Activated T-cell treated with anti-CD3 and anti-CD28 coated beads, Interleukin-2, amount 50 U/mL, for 1 hour (primary cell): Measurements from ENCODE around the gene ART5.
A peak's percentile ranks its signal among the peaks of the same experiment; 100 is the strongest.
"Not testable (repeated sequence)": the region's sequence is repeated elsewhere in the genome, so short reads cannot be mapped to it uniquely, and the experiment has no call there.

ENCODE experiments used
- DNase-seq: peaks from one replicate; pipeline ENCODE4 v3.0.0-alpha.2; 2020

ART5 gene

DNA sequence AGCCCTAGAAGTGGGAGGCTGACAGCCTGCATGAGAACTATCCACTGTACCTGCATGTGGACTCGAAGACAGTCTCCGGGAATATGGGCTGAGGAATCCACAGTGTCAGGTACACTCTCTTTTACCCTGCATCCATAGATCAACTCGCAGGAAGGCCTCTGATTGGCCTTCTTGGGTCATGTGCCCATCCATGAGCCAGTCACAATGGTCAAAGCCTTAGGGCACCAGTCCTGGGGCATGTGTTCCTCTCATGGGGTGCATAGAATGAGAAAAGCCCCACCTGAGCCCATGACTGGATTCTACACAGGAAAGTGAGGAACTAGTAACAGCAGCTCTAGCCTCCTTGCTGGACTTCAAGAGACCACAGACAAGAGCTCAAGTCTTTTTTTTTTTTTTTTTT, 13.8 kb upstream of the ART5 start:
- no peak for DNase-seq

DNA sequence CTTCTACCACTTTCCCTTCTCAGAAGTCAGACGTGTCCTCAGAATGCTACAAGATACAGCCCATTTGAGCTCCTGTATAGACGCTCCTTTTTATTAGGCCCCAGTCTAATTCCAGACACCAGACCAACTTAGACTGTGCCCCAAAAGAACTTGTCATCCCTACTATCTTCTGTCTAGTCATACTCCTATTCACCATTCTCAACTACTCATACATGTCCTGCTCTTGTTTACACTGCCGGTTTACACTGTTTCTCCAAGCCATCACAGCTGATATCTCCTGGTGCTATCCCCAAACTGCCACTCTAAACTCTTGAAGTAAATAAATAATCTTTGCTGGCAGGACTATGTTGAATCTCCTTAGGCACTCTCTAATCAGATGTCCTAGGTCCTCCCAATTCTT, 10.7 kb upstream of the ART5 start:
- not testable (repeated sequence) for DNase-seq

DNA sequence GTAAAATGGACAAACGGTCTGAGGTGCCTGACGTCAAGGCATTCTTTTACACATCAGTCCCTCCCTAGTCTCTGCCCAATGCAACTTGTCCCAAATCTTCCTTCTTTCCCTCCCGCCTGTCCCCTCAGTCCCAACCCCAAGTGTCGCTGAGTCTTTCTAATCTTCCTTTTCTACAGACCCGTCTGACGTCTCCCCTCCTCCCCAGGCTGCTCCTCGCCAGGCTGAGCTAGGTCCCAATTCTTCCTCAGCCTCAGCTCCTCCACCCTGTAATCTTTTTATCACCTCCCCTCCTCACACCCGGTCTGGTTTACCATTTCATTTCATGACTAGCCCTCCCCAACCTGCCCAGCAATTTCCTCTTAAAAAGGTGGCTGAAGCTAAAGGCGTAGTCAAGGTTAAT, 7.6 kb upstream of the ART5 start:
- DNase-seq, result not testable (repeated sequence)

DNA sequence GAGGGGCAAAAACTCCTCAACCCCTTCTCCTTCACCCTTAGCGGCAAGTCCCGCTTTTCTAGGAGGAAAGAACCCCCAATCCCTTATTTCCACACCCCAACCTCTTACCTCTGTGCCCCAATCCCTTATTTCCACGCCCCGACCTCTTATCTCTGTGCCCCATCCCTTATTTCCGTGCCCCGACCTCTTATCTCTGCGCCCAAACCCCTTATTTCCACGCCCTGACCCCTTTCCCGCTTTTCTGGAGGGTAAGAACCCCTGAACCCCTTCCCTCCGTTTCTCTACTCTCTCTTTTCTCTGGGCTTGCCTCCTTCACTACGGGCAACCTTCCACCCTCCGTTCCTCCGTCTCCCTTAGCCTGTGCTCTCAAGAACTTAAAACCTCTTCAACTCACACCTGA, 7.1 kb upstream of the ART5 start:
- not testable (repeated sequence) for DNase-seq

DNA sequence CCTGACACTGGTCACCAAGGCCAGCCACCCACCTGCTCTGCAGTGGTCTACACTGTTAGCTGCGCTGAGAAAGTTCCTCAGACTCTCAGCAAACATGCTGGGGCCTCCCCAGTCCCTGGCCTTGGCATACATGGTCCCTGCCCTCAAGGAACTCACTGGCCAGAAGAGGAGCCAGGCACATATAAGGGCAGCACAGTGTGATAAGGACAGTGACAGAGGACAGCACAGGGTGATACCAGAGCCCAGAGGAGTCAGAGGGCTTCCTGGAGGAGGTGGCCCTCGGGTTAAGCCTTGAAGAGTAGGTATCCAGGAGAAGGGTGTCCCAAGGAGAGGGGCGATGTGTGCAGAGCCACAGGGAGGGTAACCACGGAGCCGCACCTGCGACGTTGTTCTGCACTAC, 3.8 kb upstream of the ART5 start:
- DNase-seq, result no peak

DNA sequence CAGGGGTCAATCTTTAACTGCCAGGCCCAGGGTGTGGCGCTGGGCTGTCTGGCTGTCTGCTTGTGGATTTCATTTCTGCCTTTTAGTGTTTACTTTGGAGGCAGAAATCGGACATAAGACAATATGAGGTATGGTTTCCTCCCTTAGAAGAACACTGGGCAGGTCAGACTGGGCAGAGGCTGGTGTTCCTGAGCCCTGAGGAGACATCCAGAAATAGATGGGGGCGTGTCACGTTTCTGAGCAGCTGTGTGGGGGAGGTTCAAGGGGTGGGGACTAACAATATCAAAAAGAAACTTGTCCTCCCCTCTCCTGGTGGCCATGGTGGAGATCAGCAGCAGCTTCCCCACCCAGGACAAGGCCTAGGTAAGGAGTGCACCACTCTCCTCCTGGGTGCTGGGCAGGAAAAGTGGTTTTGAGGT, 3.0 kb upstream of the ART5 start, which contains the start of gene ART1:
TSS of gene ART1 (plus strand) at position 312 of the 419 bp plus-strand sequence. CDS start 14,086 bp downstream, outside the sequence.
- DNase-seq, result no peak

DNA sequence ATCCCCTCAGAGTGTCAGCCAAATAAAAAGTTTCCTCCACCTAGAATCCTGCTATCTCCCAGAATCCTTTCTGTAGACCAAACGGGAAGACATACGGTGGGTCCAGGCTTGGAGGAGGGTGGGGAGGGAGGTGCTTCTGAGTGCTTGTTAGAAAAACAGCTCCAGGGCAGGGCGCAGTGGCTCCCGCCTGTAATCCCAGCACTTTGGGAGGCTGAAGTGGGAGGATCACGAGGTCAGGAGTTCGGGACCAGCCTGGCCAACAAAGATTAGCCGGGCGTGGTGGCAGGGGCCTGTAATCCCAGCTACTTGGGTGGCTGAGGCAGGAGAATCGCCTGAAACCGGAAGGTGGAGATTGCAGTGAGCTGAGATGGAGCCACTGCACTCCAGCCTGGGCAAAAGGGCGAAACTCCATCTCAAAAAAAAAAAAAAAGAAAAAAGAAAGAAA, 1.3 kb upstream of the ART5 start:
- not testable (repeated sequence) for DNase-seq

DNA sequence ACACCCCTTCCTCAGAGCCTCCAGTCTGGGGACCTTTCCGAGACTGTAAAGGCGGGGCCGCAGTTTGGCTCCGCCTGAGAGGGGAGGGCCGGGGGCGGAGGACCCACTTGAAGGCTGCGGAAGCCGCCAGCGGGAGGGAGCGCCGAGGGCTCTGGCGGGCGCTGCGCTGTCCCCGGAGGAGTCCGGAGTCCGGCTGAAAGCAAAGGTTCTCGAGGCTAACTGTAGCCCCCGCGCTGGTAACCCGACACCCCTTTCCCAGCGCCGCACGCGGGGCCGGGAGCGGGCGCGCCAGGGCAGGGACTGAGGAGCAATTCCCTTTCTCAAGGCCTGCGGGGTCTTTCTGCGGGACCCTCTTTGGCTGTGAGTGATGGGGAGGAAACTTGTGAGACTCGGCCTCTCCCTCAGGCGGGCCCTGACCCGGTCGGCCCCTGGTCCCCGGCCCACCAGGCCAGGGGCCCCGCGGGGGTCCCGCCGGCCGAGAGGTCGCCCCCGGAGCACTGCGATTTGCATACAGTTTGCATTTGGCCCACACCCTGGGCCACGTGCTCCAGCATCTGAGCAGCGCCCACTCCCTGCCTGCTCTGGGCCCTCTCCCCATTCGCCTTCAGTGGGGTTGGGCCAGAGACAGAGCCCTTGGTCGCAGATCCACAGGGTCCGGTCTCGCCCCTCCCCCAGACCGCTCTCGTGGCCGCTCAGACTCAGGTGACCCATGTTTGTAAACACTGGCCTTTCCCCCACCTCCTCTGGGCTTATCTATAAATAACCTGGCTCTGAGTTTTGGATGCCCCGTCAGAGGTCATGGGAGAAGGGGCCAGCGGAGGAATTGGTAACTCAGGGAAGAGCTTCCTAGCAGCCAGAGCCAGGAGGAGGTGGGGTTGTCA, 519 bp upstream of the ART5 start:
- peak; percentile 85 for DNase-seq

- DNase-seq, result no peak
Observed at GRCh38 chr11:3641191-3641590, 601 bp downstream of the ART5 start.

DNA sequence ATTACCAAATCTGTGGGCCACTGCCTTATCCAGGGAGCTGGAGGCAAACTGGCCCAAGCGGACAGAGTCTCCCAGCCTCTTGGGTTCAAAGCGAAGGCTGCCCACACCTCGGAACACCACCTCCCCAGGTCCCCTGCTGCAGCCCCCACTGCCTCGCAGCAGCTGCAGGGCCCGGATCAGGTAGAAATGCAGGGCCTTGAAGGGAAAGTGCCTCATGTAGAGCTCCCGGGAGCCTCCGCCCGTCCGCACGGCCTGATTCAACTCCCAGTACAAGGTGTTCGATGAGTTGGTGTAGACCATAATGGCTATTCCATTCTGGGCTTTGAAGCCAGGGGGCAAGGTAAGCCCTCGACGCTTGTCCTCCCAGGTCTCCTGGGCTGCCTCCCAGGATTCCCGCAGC, 2.0 kb downstream of the ART5 start:
- DNase-seq, result no peak

- no peak for DNase-seq
Observed at GRCh38 chr11:3638513-3638912, 3.3 kb downstream of the ART5 start.

GRCh38 chr11:3637201-3637600, 4.6 kb downstream of the ART5 start:
- no peak for DNase-seq

- no peak for DNase-seq
Observed at GRCh38 chr11:3635641-3636375, 6.0 kb downstream of the ART5 start.

GRCh38 chr11:3632070-3632660, 9.6 kb downstream of the ART5 start:
- no peak for DNase-seq

- DNase-seq, result no peak
Observed at GRCh38 chr11:3631331-3631730, 10.5 kb downstream of the ART5 start.

DNA sequence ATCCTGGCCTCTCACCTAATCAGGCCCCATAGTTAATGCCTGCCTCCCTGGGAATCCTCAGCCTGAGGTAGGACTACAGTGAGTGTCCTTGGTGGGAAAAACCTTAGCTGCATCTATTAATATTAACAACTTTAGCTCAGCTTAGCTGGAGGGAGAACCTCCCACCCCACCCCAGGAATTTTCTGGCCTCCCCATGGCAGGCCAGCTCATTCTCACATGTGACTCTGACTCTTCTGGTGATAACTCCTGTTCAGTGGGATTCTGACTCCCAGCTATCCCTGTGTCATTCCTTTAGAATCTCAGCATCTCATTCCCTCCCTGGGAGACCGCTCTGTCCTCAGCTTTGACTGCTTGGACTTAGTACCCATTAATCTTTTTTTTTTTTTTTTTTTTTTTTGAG, 14.5 kb downstream of the ART5 start:
- DNase-seq, result no peak

- DNase-seq, result no peak
Observed at GRCh38 chr11:3626250-3626960, 15.4 kb downstream of the ART5 start.

DNA sequence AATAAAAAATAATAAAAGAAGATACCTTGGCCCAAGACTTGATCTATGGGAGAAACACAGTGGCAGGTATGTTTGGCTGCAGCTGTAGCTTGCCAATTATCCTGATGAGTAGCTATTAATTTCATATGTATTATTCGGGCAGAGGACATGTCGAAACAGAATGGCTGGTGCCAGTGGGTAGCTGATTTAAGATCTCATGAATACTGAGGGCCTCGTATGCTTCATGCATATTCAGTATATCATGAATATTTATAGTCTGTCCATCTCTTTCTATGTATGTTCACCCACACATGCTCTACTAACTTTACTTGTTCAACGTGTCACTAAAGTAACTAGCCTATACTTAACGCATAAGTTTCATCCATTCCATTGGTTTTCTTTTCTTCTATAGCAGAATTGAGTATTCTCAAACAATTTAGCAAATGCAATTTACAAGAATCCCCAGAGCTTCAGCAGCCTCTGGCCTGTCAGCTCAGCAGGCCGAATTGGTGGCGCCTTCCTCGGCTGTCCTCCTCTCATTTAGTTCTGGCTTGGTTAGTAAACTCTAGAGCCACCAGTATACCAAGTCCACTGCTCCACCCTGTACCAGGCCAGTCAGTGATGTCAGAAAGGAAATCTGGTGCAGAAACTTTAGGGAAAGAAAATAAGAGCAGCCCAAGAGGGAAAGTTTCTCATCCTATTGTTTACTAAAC, 17.9 kb downstream of the ART5 start:
- DNase-seq, result no peak

DNA sequence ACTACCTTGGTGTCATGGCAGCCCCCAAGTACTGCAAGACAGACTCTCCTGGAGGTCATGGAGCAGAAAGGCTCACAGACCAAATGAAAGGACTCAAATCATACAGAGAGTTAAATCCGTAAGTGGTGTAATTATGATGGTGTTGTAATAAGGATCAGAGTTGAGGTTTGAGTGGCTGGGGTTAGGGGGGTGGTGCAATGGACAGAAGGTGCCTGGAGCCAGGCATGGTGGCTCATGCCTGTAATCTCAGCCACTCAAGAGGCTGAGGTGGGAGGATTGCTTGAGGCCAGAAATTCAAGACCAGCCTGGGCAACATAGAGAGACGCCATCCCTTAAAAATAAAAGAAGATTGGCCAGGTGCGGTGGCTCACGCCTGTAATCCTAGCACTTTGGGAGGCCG, 18.7 kb downstream of the ART5 start:
- DNase-seq, result no peak

DNA sequence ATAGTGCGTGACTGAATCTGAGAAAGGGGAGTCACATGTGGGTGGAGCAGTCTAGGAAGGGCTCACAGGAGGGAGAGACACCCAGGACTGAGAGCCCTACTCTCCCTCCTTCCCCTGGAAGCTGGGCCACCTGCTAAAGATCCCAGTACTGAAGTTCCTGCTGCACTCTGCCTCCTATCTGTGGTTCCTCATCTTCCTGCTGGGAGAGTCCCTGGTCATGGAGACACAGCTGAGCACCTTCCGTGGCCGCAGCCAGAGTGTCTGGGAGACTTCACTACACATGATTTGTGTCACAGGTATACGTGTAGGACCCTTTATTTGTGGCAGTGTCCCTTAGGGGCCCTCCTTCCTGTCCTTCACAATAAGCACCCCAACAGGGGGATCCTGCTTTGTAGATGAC, 19.3 kb downstream of the ART5 start:
- no peak for DNase-seq

- DNase-seq, result no peak
Observed at GRCh38 chr11:3617990-3618389, 23.8 kb downstream of the ART5 start.

GRCh38 chr11:3616721-3617460, 24.9 kb downstream of the ART5 start:
- no peak for DNase-seq
